ENCODE measurements around the gene TTI1.
"Not testable (repeated sequence)": the region's sequence is repeated elsewhere in the genome, so short reads cannot be mapped to it uniquely, and the experiment has no call there.

The TTI1 gene

GRCh38 chr20:37986873-37987601 is 46.2 kb downstream of the TTI1 start:
- DNase-seq = no peak

- no peak for DNase-seq
Observed at GRCh38 chr20:37986044-37986858, 47.0 kb downstream of the TTI1 start.

- DNase-seq = no peak
Observed at GRCh38 chr20:37984018-37984785, 49.1 kb downstream of the TTI1 start.

- DNase-seq = no peak
Observed at GRCh38 chr20:37983286-37983685, 50.0 kb downstream of the TTI1 start.

GRCh38 chr20:37981568-37981967 is 51.7 kb downstream of the TTI1 start:
- no peak for DNase-seq

GRCh38 chr20:37980876-37981275 is 52.4 kb downstream of the TTI1 start:
- no peak for DNase-seq

- no peak for DNase-seq
Observed at GRCh38 chr20:37980383-37980782, 52.9 kb downstream of the TTI1 start.

- DNase-seq = no peak
Observed at GRCh38 chr20:37979021-37979985, 54.0 kb downstream of the TTI1 start.

GRCh38 chr20:37977786-37978185 is 55.5 kb downstream of the TTI1 start:
- DNase-seq = no peak

- DNase-seq = no peak
Observed at GRCh38 chr20:37977338-37977737, 55.9 kb downstream of the TTI1 start.

GRCh38 chr20:37976887-37977286 is 56.4 kb downstream of the TTI1 start:
- DNase-seq = no peak

GRCh38 chr20:37973059-37973910 is 60.0 kb downstream of the TTI1 start:
- no peak for DNase-seq

- DNase-seq = no peak
Observed at GRCh38 chr20:37972256-37973058, 60.8 kb downstream of the TTI1 start.

- no peak for DNase-seq
Observed at GRCh38 chr20:37971561-37972127, 61.6 kb downstream of the TTI1 start.

GRCh38 chr20:37970856-37971245 is 62.4 kb downstream of the TTI1 start:
- DNase-seq = no peak

- DNase-seq = no peak
Observed at GRCh38 chr20:37969949-37970855, 63.1 kb downstream of the TTI1 start.

- DNase-seq = no peak
Observed at GRCh38 chr20:37968841-37969401, 64.3 kb downstream of the TTI1 start.

GRCh38 chr20:37963483-37963882 is 69.8 kb downstream of the TTI1 start:
- DNase-seq = not testable (repeated sequence)

- no peak for DNase-seq
Observed at GRCh38 chr20:37961066-37961465, 72.2 kb downstream of the TTI1 start.

Data from 8988T (cell line).